Gastrocnemius medialis (tissue), 4 donors: ENCODE measurements around the gene SCTR.

Experiments used
- CTCF ChIP-seq, 5 experiments: fragments of 450-650 bp in 3 of 5; fragments of 200-600 bp in 2 of 5; sonication (generic) in 2 of 5; IDR thresholded peaks in 4 of 5; conservative IDR thresholded peaks in 1 of 5; 1 replicate in 4 of 5; 2 replicates in 1 of 5; pipeline ENCODE4 v1.5.1; 2016 to 2019; ENCODE audit warnings: antibody characterized with exemption in 5 of 5, mild to moderate bottlenecking in 3 of 5, moderate library complexity in 3 of 5
- POLR2A ChIP-seq, 2 donors: fragments of 450-650 bp; IDR thresholded peaks; one replicate each; pipeline ENCODE4 v1.6.1; 2017; ENCODE audit warnings: antibody characterized with exemption in 2 of 2, mild to moderate bottlenecking in 2 of 2, moderate library complexity in 2 of 2

DNA sequence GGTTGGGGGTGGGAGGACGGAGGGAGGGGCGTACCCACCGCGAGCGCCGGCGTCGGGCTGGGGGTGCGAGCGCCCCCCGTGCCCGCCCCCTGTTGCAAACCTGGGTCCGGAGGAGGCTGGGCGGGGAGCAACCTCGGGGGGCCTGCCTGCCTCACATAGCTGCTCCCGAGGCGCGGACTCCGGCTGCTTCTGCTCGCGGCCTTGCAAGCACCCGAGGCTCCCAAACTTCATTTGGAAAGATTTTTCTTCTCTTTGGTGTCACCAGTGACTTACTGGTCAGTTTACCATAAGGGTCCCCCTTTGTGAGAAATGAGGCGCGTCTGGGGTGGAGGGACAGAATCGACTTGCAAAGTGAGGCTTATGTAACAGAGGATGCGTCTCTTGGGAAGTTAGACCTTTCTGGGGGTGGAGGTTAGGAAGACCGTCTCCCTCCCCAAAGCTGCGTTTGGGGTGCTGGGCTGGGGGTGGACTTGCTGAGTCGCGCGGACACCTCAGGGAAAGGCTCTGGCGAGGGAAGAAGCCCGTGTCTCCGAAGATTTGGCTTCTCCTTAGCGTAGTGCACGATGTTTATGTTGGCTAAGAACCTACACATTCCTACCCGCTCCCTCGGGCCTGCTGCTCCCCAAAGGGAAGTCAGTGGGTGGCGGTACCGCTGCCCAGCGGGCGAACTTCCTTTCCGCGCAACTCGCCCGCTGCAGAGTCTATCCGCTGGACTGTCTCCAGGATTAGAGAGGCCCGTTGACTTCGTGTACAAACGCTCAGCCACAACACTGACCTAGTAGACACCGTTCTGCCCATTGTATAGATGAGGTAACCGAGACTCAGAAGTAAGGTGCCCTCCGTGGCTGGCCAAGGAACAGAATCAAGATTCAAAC lies 92.1 kb downstream of the SCTR start:
- TF ChIP-seq CTCF (IDR thresholded peaks at IDR 0.05 in 4 of 5, conservative IDR thresholded peaks at IDR 0.05 in 1 of 5) (no peak), POLR2A (IDR thresholded peaks at IDR 0.05) (no peak)
